22Rv1 (cell line): ENCODE measurements around the gene CATSPER4.

Source experiments
- H3K27ac ChIP-seq: fragments of 450-650 bp; 2 replicates; pipeline ENCODE4 v1.5.1; 2017
- CTCF ChIP-seq: fragments of 450-650 bp; IDR thresholded peaks from 2 replicates; pipeline ENCODE4 v1.5.1; 2017; ENCODE audit warnings: mild to moderate bottlenecking
- ZFX ChIP-seq: fragments of 450-650 bp; IDR thresholded peaks from 2 replicates; pipeline ENCODE4 v1.6.1; 2017; ENCODE audit warnings: antibody characterized with exemption, borderline replicate concordance

CATSPER4 gene

GRCh38 chr1:26237230-26237966, 47.0 kb downstream of the CATSPER4 start:
- TF ChIP-seq CTCF, result no peak
- TF ChIP-seq ZFX, result no peak
- H3K27ac ChIP-seq, result no peak overlapping the region

DNA sequence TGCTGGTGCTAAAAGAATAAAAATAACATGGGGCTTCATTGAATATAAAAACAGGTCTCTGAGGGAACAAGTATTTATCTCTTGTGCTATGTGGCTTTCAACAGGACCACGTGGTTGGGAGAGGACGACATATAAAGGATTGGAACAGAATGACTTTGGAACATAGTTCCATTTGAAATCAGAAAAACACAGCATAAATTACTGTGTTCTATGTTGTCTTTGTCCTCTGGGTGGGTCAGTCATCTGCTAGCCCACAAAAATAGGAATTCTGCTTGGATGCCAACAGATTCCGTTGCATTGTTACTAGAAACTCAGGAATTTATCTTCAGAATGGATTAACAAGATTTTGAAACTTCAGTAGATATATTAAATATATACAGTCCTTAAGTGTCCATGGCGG, 49.5 kb downstream of the CATSPER4 start:
- H3K27ac ChIP-seq, result no peak overlapping the region
- TF ChIP-seq ZFX, result no peak
- no peak for TF ChIP-seq CTCF
